HG03558 (cell line): ENCODE measurements around the gene ABCA4.

ENCODE experiments used
- ATAC-seq: cut with Tn5 transposase; IDR thresholded peaks from one replicate; pipeline ENCODE4 v1.9.1; 2021; ENCODE audit warnings: moderate number of reproducible peaks; ENCODE audit not compliant: unreplicated experiment; ENCODE audit errors: extremely low read depth

The ABCA4 gene

DNA sequence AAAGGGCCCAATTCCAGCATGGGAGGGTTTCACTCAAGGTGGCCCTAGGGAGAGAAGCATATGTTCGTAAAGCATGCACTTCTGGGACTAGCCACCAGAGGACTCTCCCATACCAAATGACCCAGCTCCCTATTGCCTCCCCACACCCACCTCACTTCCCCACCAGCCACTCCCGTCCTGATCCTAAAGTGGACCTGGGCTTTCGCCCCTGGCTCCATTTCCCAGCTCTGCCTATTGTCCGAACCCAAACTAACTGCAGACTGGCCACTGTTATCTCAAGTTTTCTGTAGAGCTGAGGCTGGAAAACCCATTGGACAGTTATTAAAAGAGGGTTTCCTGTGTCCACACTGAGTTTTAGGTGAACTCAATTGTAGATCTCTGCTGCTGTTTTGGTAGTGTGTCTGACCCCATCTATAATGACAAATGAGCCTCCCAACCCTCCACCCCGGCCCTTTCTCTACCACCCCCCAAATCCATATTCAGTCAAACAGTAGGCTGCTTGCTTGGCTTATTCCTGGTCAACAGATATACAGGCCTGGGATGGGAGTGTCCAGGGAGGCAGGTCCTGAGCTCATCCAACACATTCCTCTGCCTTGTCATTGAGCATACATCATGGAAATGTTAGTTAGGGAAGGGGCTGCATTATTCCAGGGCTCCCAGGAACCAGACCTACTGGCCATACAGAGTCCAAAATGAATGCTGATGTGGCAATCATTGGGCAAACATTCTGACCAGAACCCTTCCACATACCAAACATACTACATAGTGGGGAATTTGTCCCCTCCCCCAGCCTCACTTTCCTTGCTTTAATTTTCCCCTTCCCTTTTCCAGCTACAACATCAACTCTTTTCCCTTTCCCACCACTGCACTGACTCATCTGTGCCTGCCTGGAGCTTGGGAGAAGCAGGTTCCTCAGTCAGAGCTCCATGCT lies 59.2 kb downstream of the ABCA4 start:
- peak; percentile 75 for ATAC-seq

DNA sequence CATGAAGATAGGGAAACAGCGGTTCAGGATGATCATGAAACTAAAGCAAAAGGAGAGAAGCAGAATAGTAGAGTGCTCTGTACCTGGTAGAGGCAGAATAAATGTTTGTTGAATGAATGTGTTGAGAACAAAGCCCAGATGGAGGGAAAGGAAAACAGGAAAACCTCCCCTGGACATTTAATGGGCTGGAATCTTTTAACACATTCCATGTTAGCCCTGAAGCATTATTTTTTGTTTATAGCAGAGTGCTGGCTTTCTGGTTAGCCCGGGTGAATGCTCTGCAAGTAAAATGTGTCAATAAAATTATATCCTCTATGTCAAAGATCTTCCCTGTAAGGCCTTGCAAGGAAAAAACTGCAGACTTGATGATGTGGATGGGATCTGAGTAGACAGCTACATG lies 60.2 kb downstream of the ABCA4 start:
- ATAC-seq: no peak

DNA sequence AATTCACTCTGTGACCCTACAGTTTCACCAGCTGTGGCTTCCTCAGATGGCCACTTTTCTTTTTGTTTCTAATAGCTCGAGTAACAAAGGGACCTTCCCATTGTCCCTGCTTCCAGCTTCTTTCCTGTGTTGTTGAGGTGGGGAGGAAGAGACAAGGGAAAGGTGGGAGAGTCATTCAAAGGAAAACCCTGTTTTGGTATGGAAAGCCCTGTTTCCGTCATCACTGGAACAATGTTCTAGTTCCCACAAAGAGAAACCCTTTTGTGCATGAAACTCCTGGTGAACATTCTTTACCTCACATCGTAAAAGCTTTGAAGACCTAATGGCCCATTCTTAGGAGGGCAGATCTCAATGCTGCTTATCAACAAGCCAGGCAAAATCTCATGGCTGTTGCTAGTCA lies 62.2 kb downstream of the ABCA4 start:
- ATAC-seq: no peak

DNA sequence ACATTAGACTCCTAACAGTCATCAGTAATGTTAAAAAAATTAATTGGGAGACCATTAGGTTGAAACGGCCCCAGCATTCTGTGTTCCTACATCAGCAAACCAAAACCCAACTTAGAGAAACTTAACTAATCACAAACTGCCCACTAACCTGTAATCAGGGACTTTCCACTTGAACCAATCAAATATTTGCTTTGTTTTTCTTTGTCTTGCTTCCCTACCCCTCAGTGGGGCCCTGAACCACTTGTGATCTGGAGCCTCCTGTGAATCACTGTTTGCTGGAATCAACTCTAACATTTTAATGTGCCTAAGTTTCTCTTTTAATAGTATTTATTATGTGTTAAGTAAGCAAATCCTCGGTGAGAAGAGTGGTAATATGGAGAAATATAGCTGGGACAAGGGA lies 64.0 kb downstream of the ABCA4 start:
- ATAC-seq: no peak

DNA sequence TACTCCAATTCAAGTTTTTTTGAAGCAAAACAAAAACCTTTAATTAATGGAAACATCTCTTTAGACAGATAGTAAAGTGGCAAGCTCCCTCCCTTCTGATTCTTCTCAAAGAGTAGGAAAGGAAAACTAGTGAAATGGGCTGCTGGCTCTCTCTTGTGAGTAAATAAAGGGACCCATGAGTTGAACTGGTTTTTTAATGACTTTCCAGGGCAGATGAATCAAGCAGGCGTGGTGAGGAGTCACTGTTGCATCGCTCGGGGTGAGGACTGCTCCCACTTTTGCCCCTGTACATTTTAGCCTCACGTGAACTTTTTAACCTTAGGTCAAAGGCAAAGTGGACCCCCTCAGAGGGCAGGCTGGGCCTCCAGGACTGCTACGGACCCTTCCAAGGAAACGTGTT lies 64.8 kb downstream of the ABCA4 start:
- ATAC-seq: no peak

DNA sequence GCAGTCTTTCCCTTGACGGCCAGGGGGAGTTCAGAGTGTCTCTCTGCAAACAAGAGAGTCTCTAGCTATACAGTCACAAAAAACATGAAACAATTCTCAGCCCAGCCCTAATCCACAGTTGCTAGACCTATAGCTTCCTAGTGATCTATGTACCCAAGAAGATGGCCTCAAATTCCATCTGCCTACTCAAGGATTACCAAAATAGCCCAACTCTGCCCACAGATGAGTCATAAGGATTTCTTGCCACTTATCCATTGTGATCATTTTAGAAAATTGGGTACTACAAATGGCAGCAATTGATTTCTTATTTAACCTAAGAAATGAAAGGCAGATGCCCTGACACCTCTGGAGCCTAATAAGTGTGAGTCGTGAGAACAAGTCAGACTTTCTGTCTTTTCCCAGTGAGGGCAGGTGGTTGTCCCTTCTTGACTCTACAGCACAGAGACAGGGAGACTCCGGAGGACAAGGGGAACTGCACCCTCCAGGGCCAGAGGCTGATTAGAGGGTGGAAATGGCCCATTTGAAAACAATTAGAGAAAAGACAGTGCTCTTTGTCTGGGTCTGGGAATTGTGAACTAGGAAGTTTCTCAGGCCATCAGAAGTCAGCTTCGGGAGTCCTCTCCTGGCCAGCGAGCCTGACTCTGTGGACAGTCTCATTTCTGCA lies 65.4 kb downstream of the ABCA4 start:
- ATAC-seq: no peak

DNA sequence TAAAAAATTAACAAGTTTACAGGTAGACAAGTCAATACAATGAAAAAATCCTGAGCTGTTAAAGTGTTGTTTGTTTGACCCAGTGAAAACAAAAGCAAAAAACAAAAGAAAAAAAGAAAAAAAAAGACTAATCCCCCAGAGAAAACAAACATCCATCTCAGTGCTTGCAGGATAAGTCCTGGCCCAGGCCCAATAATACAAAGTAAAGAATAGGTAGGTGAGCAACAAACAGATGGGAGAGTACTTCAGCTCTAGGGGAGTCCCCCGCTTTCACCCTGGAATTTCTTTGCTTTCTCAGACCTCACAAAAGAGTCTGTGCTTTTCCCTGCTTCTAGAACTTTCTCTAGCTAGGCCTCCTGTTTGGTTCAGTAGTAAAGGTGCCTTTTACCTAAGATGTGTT lies 70.3 kb downstream of the ABCA4 start:
- ATAC-seq: no peak

DNA sequence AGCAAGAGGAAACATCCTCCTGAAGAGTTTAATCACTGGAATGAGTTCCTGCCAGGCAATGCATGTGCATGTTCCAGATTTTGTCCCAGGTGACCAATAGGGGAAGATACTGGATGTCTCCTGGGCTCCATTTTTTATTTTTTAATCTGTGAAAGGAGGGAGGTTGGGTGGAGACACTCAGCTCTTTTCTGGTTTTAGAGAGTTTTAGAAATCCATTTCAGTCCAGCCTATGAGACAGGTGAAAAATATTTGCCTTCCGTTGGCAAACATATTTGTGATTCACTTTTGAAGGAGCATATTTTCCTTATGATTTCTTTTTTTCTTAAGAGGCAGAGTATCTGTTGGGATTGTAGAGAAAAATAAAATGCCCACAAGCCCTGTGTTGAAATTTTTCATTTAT lies 70.7 kb downstream of the ABCA4 start:
- no peak for ATAC-seq

DNA sequence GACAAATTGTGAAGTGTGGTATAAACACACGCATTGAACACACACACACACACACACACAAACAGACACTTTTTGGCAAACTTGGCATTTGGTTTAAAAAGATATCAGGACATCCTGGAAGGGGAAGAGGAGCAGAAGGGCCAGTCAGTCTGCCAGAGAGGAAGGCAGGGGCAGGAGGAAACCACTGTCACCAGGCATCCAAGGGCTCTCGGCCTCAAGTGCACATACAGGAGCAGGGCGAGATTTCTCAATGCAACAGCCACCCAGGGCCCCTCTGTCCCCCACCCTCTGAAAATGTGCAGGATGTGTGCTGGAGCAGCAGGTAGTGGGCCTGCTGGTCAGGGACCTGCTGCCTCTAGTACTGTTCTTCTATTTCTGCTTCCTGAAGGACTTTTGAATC lies 71.2 kb downstream of the ABCA4 start:
- ATAC-seq: no peak

DNA sequence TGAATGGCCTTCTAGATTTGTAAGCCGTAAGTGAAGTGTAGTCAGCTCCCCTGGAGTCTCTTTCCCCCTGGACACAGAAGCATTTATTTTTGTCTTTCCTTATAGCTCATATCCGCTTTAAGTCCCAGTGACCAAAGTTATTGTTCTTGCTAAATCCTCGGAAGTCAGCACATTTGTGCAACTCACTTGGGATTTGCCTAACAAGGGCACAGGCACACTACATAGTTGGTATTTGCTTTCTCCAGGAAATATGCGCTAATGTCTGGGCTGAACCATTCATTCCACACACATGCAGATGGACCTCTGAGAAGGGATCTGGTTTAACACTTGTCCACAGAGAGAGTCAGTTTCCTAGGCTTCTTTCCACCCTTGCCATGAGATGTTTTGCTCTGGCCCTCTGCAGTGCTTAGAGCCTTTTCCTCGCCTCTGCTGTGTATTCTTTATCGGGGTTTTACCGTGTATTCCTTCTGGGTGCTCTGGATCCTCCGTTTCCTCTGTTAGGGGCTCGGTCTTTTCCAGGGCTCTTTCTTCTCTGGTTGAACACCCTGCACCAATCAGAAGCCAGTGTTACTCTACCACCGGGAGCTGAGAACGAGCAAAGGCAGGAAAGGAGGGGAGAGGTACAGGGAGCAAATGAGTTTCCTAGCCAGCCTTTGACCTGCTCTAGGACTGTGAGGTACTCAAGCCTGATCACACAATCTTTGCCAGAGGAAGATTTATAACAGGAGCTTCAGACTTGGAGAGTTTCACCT lies 72.4 kb downstream of the ABCA4 start:
- no peak for ATAC-seq

DNA sequence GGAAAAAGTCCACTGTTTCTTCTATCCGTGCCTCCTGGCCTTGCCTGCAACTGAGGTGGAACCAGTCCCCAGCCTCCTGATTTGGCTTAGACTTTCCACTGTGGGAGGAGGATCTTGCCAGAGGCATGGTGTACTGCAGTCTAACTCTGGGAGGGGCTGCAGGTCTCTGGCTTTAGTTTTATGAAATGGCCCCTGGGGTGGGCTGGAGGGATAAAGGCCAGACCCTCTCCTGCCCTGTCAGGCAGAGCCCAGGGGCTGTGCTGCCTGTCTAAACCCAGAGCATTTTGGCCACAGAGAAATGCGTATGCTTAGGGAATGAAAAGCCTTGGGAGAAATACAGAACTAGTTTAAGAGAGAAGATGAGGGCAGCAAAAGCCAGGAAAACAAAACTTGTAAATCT lies 73.0 kb downstream of the ABCA4 start:
- no peak for ATAC-seq

DNA sequence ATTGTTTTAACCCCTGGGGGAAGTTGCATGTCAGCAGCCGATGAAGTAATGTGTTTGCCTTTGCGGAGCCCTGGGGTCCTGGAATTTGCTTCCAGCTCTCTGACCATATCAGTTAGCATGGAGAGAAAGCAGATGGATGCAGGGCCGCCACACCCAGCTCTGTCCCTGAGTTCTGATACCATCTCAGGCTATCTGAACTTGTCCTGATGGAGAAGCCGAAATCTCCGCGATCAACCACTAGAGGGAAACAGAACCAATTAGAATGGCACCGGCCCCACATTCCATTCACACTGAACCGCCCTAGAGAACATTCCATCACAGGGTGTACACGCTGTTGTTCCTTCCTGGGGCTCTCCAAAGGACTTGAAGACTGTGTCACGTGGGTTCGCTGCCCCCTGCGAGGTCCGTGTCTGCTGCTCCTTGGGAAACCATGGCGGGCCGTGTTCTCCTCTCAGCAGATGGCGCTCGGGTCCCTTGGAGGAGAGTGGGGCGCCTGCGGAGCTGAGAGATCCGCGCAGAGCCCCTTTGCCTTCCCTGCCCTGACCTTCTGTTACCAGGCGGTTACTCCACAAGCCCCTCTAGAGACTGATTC lies 75.4 kb downstream of the ABCA4 start:
- no peak for ATAC-seq

DNA sequence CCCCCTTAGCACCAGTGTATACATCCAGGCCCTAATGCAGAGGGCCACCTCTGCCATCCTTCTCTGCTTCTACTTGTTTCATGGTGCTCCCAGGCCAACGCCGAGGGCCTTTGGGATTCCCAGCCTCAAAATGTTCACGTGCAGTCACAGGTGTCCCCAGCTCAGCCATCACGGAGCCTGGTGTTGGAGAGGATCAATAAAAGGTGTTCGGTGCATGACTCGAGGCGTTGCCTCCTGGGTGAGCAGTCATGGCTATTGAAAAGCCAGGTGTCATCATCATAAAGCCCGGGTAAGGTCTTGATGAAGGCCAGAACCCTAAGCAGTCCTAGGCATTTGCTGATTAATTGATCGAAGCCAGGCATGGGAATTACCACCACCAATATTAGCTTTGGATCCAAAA lies 76.1 kb downstream of the ABCA4 start:
- ATAC-seq: no peak

DNA sequence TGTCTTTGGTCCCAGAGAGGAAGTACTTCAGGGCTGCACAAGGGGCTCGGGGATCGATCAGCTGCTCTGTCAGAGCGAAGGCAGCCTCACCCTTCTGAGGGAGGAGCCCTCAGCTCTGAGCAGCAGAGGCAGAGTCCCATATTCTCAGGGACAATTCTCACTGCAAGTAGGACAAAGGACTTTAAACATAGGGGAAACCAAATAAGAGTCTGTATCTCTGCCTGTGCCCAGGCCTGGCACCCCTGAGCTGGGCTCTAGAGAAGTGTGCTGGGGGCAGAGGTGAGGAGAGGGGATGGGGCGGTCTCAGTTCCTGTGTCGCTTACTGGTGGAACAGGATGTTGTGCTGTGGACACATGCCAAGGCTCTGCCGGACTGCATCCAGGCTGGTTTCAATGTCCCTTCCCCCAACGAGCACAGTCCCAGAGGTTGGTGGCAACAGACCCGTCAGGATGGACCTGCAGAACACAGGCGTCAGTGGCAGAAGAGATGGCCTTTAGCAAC lies 76.6 kb downstream of the ABCA4 start:
- ATAC-seq: no peak

DNA sequence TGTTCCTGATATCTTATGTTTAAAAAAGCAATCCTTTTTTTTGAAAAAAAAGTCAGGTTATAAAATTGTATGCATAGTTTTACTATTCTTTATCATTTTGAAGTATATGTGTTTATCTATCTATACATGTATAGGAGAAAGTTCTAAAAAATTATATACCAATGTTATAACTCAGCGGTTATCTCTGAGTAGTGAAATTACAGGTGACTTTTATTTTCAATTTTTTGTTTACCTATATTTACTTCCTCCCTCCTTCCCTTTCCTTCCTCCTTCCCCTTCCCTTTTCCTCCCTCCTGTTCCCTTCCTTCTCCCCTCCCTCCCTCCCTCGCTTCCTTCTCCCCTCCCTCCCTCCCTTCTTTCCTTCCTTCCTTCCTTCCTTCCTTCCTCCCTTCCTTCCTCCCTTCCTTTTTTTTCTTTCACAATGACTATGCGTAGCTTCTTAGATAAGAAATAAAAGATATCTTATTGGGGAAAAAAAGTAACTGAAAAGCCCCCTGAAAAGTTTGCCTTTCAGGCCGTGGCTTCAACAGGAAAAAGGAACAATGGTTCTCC lies 77.1 kb downstream of the ABCA4 start:
- ATAC-seq: no peak

DNA sequence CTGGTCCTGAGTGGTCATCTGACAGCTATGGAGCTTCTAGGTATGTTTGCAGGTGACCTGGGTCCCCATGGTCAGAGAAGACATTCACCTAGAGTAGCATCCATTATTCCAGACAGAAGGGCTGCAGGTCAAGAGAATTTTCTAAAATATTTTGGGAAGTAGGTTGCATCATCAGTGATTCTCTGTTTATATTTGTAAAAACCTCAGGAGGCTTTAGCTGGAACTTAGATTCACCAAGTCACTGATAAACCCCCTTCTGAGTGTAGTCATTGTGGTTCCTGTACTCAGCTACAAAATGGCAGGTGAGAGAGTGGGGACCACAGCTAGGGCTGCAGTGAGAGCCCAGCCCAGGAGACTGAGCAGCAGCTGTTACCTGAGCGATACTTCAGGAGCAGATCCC lies 78.6 kb downstream of the ABCA4 start:
- no peak for ATAC-seq

DNA sequence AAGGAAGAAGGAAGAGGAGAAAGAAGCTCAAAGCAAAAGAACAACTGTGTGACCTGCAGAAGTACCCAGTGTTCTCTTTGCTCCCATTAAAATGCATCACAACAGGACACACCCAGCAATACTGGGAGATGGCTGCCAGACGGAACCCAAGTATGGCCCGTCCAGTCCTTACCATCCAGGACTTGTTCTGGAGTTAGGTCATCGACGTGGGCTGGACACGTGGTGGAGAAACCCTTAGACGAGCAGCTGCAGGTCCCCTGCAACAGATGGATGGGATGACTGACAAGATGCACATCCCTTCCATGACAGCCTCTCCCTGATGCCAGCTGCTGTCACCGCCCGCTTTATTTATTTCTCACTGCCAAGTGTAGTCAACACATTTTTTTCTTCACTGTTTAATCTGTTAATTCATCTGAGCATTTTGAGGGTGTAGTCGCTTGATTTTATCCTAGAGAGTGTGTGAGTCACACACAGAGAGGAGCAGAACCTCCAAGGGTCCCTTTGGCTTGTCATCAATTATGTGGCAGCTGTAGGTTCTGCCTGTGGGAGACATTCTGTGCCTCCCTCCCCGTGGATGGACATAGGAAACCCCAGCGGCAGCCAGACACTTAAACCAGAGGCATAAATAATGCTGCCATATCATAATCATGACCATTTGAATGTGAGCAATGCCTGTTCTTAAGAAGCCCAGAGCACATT lies 80.9 kb downstream of the ABCA4 start:
- no peak for ATAC-seq

DNA sequence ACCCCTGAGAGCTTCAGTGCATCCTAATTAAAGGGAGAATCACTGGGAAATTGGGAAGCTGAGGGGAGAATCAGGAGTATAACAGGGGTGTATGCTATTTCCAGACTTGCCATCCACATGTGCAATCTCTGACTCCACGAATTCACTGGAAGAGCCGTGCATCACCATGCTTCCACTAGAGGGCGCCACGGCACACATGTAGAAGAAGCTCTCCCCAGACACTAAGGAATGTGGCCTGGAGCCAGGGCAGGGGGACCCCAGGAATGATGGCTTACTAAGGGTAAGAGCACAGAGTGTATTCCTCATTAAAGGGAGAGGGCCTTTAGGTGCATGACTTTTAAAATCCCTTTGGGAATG lies 81.5 kb downstream of the ABCA4 start:
- ATAC-seq: no peak

DNA sequence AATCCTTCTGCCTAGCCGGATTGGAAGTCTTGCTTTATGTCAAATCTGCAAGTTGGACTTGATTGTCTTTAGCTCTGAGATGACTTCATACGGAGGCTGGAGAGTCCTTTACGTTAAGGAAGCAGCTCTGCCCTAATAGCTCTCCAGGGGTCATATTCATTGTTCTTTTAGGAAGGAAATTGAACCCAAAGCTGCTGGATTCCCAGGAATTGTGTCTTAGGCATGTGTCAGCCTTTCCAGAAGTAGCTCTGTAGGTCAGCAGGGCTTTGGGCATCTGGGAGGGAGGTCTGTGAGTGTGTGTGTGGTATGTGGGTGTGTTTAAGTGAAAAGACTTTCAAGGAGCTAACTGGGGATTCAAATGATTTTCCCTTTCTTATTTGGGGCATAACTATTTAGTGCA lies 82.4 kb downstream of the ABCA4 start:
- ATAC-seq: no peak
